Activated naive CD8-positive, alpha-beta T cell treated with anti-CD3 and anti-CD28 coated beads, Interleukin-2, amount 50 U/mL, for 24 hours (primary cell): Measurements from ENCODE around the gene CLPTM1.
"Not testable (repeated sequence)": the region's sequence is repeated elsewhere in the genome, so short reads cannot be mapped to it uniquely, and the experiment has no call there.

Experiments
- ATAC-seq: fragments of 150-1000 bp; cut with Tn5 transposase; one replicate; pipeline ENCODE4 v1.10.0; 2021
- DNase-seq: peaks from one replicate; pipeline ENCODE4 v3.0.0; 2021
- H3K27ac Mint-ChIP-seq: one replicate; pipeline ENCODE4 v1.8.0; 2021; ENCODE audit warnings: mild to moderate bottlenecking, mixed read lengths
- H3K27me3 Mint-ChIP-seq: one replicate; pipeline ENCODE4 v1.8.0; 2021; ENCODE audit warnings: mixed read lengths
- H3K36me3 Mint-ChIP-seq: one replicate; pipeline ENCODE4 v1.8.0; 2021; ENCODE audit warnings: low read depth, mixed read lengths
- H3K4me1 Mint-ChIP-seq: one replicate; pipeline ENCODE4 v1.8.0; 2021; ENCODE audit warnings: mixed read lengths
- H3K4me3 Mint-ChIP-seq: one replicate; pipeline ENCODE4 v1.8.0; 2021; ENCODE audit warnings: mild to moderate bottlenecking, moderate library complexity, mixed read lengths
- H3K9me3 Mint-ChIP-seq: one replicate; pipeline ENCODE4 v1.8.0; 2021; ENCODE audit warnings: mixed read lengths

CLPTM1 gene

DNA sequence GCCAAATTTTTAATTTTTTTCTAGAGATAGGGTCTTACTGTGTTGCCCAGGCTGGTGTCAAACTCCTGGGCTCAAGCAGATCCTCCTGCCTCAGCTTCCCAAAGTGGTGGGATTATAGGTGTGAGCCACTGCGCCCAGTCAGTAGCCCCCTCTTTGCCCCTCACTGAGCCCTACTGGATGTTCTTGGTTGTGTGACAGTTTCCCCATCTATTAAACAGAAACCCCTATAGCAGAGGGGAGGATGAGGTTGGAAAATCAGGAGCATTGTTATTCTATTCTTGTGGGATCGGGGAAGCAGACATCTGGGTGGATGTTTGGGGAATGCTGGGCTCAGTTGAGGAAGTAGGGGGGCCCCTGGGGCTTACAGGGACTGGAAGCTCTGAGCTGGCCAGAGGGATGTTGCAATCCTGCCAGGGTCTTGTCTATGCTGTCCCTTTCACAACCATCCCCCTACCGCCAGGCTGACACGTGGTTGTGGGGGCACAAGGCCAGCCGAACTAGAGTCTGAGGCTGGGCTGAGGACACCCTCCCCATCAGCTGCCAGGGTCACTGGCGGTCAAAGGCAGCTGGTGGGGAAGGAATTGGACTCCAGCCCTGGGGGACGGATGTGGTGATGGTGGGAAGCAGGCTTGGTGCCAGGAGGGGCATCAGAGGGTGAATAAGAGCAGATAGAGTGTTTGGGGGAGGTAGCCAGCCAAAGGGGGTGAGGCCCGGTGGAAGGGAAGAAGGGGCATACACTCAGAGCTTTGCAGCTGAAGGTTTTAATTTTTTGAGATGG lies 29.9 kb upstream of the CLPTM1 start:
- Mint-ChIP-seq H3K9me3 (no peaks in the 10 kb centered on the region), H3K27me3 (peaks cover 23% of the 10 kb centered on the region), H3K27ac (no peak overlapping the region), H3K36me3 (no peaks in the 10 kb centered on the region), H3K4me3 (no peak overlapping the region), H3K4me1 (peaks cover 6% of the 10 kb centered on the region)
- ATAC-seq (no peak), DNase-seq (no peak)

DNA sequence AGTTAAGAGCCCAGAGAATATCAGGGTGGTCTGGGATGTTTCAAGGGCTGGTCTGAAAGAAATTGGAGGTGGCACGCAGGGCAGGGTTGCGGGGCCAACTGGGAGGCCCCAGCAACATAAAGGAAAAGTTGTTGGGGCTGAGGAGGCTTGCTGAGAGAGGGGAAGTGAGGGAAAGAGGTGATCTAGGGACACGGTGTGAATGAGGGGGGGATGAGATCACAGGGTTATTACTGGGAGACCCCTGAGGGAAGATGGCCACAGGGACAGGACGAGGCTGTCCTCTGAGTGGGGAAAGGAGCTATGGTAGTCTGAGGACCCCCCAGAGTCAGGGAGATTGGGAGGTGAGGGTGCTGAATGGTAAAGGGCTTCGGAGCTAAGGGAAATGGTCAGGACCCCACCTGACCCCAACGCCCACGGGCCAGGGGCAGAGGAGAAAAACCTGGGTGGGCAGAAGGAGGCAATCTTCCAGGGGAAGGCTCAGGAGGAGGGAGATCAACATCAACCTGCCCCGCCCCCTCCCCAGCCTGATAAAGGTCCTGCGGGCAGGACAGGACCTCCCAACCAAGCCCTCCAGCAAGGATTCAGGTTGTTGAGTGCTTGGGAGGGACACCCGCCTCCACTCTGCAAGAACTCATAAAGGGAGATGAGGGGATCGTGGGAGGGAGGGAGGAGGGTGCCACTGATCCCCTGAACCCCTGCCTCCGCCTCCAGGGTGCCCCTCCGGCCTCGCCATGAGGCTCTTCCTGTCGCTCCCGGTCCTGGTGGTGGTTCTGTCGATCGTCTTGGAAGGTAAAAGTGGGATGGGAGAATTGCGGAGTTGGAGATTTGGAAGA lies 28.7 kb upstream of the CLPTM1 start:
- H3K27ac Mint-ChIP-seq, DNase-seq, H3K4me3 Mint-ChIP-seq, H3K4me1 Mint-ChIP-seq, H3K36me3 Mint-ChIP-seq, ATAC-seq, H3K9me3 Mint-ChIP-seq: not testable (repeated sequence)
- H3K27me3 Mint-ChIP-seq, result peaks cover 24% of the 10 kb centered on the region

DNA sequence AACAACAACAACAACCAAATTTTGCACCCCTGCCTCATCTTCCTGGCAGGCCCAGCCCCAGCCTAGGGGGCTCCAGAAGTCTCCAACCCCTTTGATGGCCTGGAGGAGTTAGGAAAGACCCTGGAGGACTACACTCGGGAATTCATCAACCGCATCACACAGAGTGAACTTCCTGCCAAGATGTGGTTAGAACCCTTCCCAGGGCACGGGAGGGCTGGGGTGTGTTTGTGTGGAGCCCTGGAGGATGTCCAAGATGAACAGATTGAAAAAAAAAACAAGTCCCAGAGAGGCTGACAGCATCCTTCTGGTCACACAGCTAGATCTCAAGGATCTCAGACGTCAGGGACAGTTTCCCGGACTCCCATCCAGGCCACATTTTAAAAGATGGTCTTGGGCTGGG lies 27.4 kb upstream of the CLPTM1 start:
- H3K27ac Mint-ChIP-seq, result no peak overlapping the region
- DNase-seq (no peak), ATAC-seq (no peak)
- no peaks in the 10 kb centered on the region for H3K9me3 Mint-ChIP-seq
- peaks cover 6% of the 10 kb centered on the region for H3K4me1 Mint-ChIP-seq
- H3K36me3 Mint-ChIP-seq, result no peaks in the 10 kb centered on the region
- peaks cover 23% of the 10 kb centered on the region for H3K27me3 Mint-ChIP-seq
- H3K4me3 Mint-ChIP-seq, result no peak overlapping the region

DNA sequence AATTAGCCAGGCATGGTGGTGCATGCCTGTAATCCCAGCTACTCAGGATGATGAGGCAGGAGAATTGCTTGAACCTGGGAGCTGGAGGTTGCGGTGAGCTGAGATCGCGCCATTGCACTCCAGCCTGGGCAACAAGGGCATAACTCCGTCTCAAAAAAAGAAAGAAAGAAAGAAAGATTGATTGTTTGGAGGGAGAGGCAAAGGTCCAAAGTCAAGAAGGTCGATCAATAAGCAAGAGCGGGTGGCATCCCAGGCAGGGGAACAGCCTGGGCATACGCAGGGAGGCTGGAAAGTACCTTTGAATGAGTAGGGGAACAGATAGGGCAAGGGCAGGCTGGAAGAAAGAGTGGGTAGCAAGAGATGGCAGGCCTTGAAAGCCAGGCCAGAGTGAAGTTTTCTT lies 25.1 kb upstream of the CLPTM1 start:
- no peak overlapping the region for H3K27ac Mint-ChIP-seq
- H3K36me3 Mint-ChIP-seq, result no peaks in the 10 kb centered on the region
- peaks cover 6% of the 10 kb centered on the region for H3K4me1 Mint-ChIP-seq
- H3K27me3 Mint-ChIP-seq, result peaks cover 22% of the 10 kb centered on the region
- ATAC-seq, result no peak
- H3K9me3 Mint-ChIP-seq, result no peaks in the 10 kb centered on the region
- H3K4me3 Mint-ChIP-seq, result no peak overlapping the region
- no peak for DNase-seq

DNA sequence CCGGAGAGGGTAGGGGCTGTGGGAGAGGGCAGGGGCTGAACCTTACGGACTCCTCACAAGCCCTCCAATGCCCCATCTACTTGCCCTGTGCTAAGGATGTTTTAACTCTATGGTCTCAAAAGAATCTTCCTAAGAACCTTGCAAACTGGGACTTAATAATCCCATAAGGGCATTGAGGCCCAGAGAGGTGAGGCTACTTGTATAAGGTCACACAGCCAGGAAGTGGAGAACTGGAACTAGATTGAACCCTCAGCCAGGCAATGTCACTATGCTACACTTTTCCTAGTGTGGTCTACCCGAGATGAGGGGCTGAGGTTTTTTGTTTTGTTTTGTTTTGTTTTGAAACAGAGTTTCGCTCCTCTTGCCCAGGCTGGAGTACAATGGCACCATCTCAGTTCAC lies 23.6 kb upstream of the CLPTM1 start:
- no peaks in the 10 kb centered on the region for H3K9me3 Mint-ChIP-seq
- H3K4me1 Mint-ChIP-seq, result peaks cover 5% of the 10 kb centered on the region
- H3K27ac Mint-ChIP-seq, result no peak overlapping the region
- ATAC-seq (no peak), DNase-seq (no peak)
- peaks cover 9% of the 10 kb centered on the region for H3K27me3 Mint-ChIP-seq
- H3K36me3 Mint-ChIP-seq, result no peaks in the 10 kb centered on the region
- H3K4me3 Mint-ChIP-seq, result no peak overlapping the region

DNA sequence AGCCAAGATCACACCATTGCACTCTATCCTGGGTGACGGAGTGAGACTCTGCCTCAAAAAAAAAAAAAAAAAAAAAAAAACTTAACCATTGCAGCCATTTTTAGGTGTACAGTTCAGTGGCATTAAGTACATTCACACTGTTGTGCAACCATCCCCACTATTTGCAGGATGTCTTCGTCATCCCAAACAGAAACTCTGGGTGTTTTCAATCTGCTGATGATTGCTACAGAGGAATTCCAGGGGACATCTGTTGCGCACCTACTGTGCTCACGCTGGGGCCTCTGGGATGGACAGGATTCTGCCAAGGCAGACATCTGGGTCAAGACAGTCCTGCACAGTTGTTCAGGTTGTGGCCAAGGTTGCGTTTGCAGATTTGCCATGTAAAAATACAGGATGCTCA lies 15.5 kb upstream of the CLPTM1 start:
- Mint-ChIP-seq H3K36me3 (no peaks in the 10 kb centered on the region), H3K9me3 (no peaks in the 10 kb centered on the region), H3K4me1 (no peaks in the 10 kb centered on the region), H3K4me3 (no peak overlapping the region), H3K27ac (no peak overlapping the region), H3K27me3 (no peaks in the 10 kb centered on the region)
- DNase-seq (no peak), ATAC-seq (no peak)

DNA sequence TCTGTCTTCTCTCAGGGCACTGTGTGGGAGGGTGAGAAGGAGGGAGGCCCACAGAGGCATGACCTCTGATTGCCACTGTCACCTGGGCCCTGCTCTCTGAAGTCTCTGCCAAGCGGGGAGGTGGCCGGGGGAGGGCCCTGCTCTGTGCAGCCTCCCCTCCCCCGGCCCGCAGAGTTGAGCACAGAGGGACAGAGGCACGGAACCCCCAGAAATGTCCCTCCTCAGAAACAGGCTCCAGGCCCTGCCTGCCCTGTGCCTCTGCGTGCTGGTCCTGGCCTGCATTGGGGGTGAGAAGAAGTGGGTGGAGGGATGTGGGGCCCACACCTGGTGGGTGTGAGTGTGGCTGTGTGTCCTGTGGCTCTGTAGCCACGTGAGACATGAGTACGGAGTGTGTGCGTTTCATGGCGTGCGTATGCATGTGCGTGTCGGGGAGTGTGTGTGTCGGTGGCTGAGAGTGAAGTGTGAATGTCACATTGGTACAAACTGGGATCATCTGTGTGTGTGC lies 13.1 kb upstream of the CLPTM1 start, which contains the start of gene APOC4:
Gene APOC4, plus strand, starts transcription at position 171 of the 505 bp plus-strand sequence. Its CDS starts 41 bp downstream, at position 212.
- Mint-ChIP-seq H3K9me3 (no peaks in the 10 kb centered on the region), H3K4me1 (no peaks in the 10 kb centered on the region), H3K36me3 (no peaks in the 10 kb centered on the region), H3K4me3 (no peak within 1 kb of the TSS), H3K27ac (no peak within 1 kb of the TSS), H3K27me3 (no peaks in the 10 kb centered on the region)
- ATAC-seq (no peak), DNase-seq (no peak)

DNA sequence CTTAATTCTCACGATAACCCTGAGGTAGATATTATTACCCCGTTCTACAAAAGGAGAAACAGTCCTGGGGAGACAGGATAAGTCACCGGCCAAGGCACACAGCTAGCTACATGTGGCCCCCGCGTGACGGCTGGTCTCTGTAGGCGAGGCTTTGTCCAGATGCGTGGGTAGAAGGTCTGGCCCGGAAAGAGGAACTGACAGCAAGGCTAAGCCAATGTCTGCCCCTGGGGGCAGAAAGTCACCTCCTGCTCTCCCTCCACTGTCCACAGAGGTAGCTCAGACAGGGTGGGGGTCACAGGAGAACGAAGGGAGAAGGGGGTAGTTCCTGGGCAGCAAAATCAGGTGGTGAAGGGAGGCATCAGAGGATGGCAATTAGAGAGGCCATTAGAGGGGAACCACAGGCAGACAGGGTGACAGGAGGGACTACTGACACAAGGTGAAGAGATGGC lies 11.4 kb upstream of the CLPTM1 start:
- Mint-ChIP-seq H3K4me1 (no peaks in the 10 kb centered on the region), H3K36me3 (no peaks in the 10 kb centered on the region), H3K27me3 (no peaks in the 10 kb centered on the region), H3K27ac (no peak overlapping the region), H3K4me3 (no peak overlapping the region), H3K9me3 (no peaks in the 10 kb centered on the region)
- DNase-seq, result no peak
- ATAC-seq, result no peak

DNA sequence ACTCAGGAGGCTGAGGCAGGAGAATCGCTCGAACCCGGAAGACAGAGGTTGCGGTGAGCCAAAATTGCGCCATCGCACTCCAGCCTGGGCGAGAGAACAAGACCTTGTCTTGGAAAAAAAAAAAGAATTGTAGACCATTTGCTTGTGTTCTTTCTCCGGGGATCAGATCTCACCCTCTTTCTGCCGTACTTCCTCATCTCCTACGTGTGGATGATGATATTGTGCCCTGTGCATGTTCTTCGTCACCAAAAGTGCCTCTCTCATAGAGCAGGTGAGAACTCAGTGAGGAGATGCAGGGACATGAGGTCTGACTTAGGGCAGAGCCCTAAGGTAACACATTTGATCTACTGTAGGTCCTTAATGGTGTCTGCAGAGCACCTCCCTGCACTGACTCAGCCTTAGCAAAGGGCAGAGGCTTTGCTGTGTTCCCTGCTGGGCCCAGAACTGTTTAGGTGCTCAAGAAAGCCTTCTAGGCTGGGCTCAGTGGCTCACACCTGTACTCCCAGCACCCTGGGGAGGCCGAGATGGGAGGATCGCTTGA lies 8.1 kb upstream of the CLPTM1 start:
- Mint-ChIP-seq H3K4me3 (no peak overlapping the region), H3K9me3 (no peaks in the 10 kb centered on the region), H3K36me3 (no peaks in the 10 kb centered on the region), H3K27me3 (no peaks in the 10 kb centered on the region), H3K4me1 (peaks cover 1% of the 10 kb centered on the region), H3K27ac (no peak overlapping the region)
- no peak for DNase-seq
- no peak for ATAC-seq

DNA sequence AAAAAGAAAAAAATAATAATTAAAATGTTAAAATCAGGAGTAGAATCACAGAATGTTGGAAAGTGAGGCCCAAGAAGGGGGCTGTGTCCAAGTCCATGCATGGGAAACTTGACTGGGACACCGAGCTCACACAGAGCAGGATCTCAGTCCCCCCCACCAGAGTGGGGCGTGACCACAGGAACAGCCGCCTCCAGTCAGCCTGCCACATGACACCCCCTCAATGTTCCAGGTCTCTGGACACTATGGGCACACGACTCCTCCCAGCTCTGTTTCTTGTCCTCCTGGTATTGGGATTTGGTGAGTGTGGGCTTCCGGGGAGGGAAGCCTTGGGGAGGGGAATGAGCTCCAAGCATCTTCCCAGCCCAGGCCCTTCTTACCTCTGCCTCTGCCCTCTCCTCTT lies 6.9 kb upstream of the CLPTM1 start:
- Mint-ChIP-seq H3K9me3 (no peaks in the 10 kb centered on the region), H3K4me1 (peaks cover 2% of the 10 kb centered on the region), H3K36me3 (no peaks in the 10 kb centered on the region), H3K27ac (no peak overlapping the region), H3K27me3 (no peaks in the 10 kb centered on the region), H3K4me3 (no peak overlapping the region)
- DNase-seq (no peak), ATAC-seq (no peak)

DNA sequence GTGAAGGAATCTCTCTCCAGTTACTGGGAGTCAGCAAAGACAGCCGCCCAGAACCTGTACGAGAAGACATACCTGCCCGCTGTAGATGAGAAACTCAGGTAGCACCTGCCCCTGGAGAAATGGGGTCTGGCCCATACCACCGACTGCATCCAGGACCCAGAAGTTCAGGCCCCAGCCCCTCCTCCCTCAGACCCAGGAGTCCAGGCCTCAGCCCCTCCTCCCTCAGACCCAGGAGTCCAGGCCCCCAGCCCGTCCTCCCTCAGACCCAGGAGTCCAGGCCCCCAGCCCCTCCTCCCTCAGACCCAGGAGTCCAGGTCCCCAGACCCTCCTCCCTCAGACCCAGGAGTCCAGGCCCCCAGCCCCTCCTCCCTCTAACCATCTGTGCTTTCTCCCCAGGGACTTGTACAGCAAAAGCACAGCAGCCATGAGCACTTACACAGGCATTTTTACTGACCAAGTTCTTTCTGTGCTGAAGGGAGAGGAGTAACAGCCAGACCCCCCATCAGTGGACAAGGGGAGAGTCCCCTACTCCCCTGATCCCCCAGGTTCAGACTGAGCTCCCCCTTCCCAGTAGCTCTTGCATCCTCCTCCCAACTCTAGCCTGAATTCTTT lies 6.3 kb upstream of the CLPTM1 start:
- Mint-ChIP-seq H3K4me1 (peaks cover 6% of the 10 kb centered on the region), H3K4me3 (no peak overlapping the region), H3K36me3 (no peaks in the 10 kb centered on the region), H3K27me3 (no peaks in the 10 kb centered on the region), H3K9me3 (no peaks in the 10 kb centered on the region), H3K27ac (no peak overlapping the region)
- DNase-seq (no peak), ATAC-seq (no peak)

DNA sequence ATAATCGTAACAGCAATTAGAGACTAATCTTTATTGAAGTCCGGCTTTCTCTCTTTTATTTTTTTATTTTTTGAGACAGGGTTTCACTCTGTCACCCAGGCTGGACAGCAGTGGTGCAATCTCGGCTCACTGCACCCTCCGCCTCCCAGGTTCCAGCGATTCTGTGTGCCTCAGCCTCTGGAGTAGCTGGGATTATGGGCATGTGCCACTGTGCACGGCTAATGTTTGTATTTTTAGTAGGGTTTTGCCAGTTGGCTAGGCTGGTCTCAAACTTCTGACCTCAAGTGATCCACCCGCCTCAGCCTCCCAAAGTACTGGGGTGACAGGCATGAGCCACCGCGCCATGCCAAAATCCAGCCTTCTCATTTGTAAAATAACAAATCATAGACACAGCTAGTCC lies 5.6 kb upstream of the CLPTM1 start:
- DNase-seq (no peak), ATAC-seq (no peak)
- peaks cover 1% of the 10 kb centered on the region for H3K36me3 Mint-ChIP-seq
- no peaks in the 10 kb centered on the region for H3K9me3 Mint-ChIP-seq
- no peaks in the 10 kb centered on the region for H3K27me3 Mint-ChIP-seq
- no peak overlapping the region for H3K4me3 Mint-ChIP-seq
- H3K4me1 Mint-ChIP-seq, result peaks cover 10% of the 10 kb centered on the region
- no peak overlapping the region for H3K27ac Mint-ChIP-seq

DNA sequence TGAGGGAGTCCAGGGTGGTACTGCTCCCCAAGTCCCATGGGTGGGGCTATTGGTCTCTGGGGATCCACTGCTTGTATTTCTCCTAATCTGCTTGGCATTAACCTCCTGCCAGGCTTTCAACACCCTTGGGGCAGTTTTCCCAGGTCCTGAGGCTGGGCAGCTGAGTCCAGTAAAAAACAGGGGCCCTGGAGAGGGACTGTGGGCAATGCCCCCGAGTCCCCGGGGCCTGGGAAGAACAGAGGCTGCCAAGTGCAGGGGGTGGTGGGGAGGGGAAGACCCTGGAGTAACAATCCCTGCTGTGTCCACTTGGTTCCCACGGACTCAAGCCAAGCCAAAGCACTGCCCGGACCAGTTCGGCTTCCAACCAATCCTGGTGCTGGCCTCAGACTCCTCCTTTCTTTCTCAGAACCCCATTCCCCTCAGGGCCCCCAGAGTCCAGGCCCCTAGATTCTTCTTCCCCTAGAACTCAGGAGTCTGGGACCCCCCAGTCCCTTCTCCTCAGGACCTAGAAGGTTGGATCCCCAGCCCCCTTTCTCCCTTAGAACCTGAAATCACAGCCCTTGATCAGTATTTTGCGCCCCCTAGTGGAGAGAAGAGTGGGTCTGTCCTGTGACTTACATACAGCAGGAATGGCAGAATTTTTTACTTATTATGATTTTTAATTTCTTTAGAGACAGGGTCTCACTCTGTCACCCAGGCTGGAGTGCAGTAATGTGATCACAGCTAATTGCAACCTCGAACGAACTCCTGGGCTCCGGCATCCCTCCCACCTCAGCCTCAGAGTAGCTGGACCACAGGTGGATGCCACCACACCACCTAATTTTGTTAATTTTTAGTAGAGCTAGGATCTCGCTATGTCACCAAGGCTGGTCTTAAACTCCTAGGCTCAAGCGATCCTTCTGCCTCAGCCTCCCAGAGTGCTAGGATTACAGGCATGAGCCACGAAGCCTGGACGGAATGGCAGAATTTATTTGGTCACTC lies 3.7 kb upstream of the CLPTM1 start:
- H3K27ac Mint-ChIP-seq, result no peak overlapping the region
- H3K36me3 Mint-ChIP-seq, result peaks cover 6% of the 10 kb centered on the region
- DNase-seq, result peak; percentile 56
- H3K27me3 Mint-ChIP-seq, result no peaks in the 10 kb centered on the region
- no peaks in the 10 kb centered on the region for H3K9me3 Mint-ChIP-seq
- H3K4me1 Mint-ChIP-seq, result peaks cover 21% of the 10 kb centered on the region
- no peak for ATAC-seq
- H3K4me3 Mint-ChIP-seq, result no peak overlapping the region

DNA sequence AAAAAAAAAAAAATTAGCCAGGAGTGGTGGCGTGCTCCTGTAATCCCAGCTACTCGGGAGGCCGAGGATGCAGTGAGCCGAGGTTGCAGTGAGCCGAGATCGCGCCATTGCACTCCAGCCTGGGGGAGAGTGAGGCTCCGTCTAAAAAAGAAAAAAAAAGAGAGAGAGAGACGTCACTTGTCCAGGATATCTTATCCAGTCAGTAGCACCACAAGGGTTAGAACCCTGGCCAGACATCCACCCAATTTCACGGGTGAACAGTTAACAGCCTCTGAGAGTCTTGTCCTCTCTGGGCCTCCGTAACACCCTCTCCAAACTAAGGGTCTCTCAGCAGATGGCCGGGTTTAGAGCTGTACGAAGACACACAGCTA lies 917 bp upstream of the CLPTM1 start:
- DNase-seq (no peak), ATAC-seq (no peak)
- Mint-ChIP-seq H3K9me3 (no peaks in the 10 kb centered on the region), H3K27ac (peak overlapping the region; percentile 97), H3K4me1 (peaks cover 45% of the 10 kb centered on the region), H3K4me3 (peak overlapping the region; percentile 93), H3K27me3 (no peaks in the 10 kb centered on the region), H3K36me3 (peaks cover 6% of the 10 kb centered on the region)
